Neuronal stem cell (in vitro differentiated cells): ENCODE measurements around the gene GABBR2.

Experiments used
- DNase-seq: peaks from one replicate; pipeline ENCODE4 v3.0.0-alpha.2; 2013; ENCODE audit warnings: low spot score
- H2AFZ ChIP-seq: one replicate; pipeline ENCODE4 v1.6.1; 2013; ENCODE audit warnings: mild to moderate bottlenecking, low read length, inconsistent platforms
- H2AK5ac ChIP-seq: 2 replicates; pipeline ENCODE4 v1.6.1; 2013; ENCODE audit warnings: low read depth, mild to moderate bottlenecking, inconsistent platforms, low read length, moderate library complexity, mixed read lengths
- H2BK120ac ChIP-seq: 2 replicates; pipeline ENCODE4 v1.6.1; 2013; ENCODE audit warnings: low read depth, mild to moderate bottlenecking, inconsistent platforms, low read length, moderate library complexity, mixed read lengths
- H2BK12ac ChIP-seq: one replicate; pipeline ENCODE4 v1.6.1; 2013; ENCODE audit warnings: low read length, inconsistent platforms
- H2BK15ac ChIP-seq: 2 replicates; pipeline ENCODE4 v1.6.1; 2013; ENCODE audit warnings: mild to moderate bottlenecking, low read length, inconsistent platforms, mixed read lengths
- H2BK5ac ChIP-seq: one replicate; pipeline ENCODE4 v1.6.1; 2013; ENCODE audit warnings: inconsistent platforms, mild to moderate bottlenecking, low read length, moderate library complexity
- H3K14ac ChIP-seq: one replicate; pipeline ENCODE4 v1.6.1; 2013; ENCODE audit warnings: low read length, inconsistent platforms
- H3K18ac ChIP-seq: 2 replicates; pipeline ENCODE4 v1.6.1; 2013; ENCODE audit warnings: low read length, inconsistent platforms
- H3K23ac ChIP-seq: 2 replicates; pipeline ENCODE4 v1.6.1; 2013; ENCODE audit warnings: low read depth, mild to moderate bottlenecking, mixed read lengths, low read length, inconsistent platforms; ENCODE audit not compliant: poor library complexity
- H3K27ac ChIP-seq: replicated peaks from 3 replicates; pipeline ENCODE4 v1.5.1; 2013; ENCODE audit warnings: low read length, inconsistent platforms
- H3K27me3 ChIP-seq, 3 experiments: 2 replicates each; pipeline ENCODE4 v1.6.1; 2013; ENCODE audit warnings: low read length in 3 of 3, mild to moderate bottlenecking in 2 of 3, inconsistent platforms in 1 of 3, low read depth in 1 of 3, mixed read lengths in 1 of 3, moderate library complexity in 1 of 3; ENCODE audit not compliant: control insufficient read depth in 3 of 3, insufficient read depth in 3 of 3
- H3K36me3 ChIP-seq, 2 donors: replicated peaks in 1 of 2; 2 replicates each; pipeline ENCODE4 v1.6.1; 2013; ENCODE audit warnings: low read length in 2 of 2; ENCODE audit not compliant: control insufficient read depth in 2 of 2, insufficient read depth in 2 of 2
- H3K4ac ChIP-seq: 2 replicates; pipeline ENCODE4 v1.6.1; 2013; ENCODE audit warnings: inconsistent platforms, mild to moderate bottlenecking, low read length, moderate library complexity
- H3K4me1 ChIP-seq, 2 donors: 1 replicate in 1 of 2; 2 replicates in 1 of 2; pipeline ENCODE4 v1.6.1; 2013; ENCODE audit warnings: low read length in 2 of 2, low read depth in 1 of 2; ENCODE audit not compliant: control insufficient read depth in 2 of 2, insufficient read depth in 1 of 2
- H3K4me2 ChIP-seq: one replicate; pipeline ENCODE4 v1.6.1; 2013; ENCODE audit warnings: mild to moderate bottlenecking, low read length, inconsistent platforms; ENCODE audit not compliant: insufficient read depth, poor library complexity, severe bottlenecking
- H3K4me3 ChIP-seq, 2 donors: 2 replicates each; pipeline ENCODE4 v1.5.1; 2013; ENCODE audit warnings: low read length in 2 of 2, mild to moderate bottlenecking in 2 of 2, inconsistent platforms in 1 of 2, moderate library complexity in 1 of 2
- H3K79me1 ChIP-seq: one replicate; pipeline ENCODE4 v1.6.1; 2013; ENCODE audit warnings: low read depth, mild to moderate bottlenecking, inconsistent platforms, low read length, moderate library complexity
- H3K9ac ChIP-seq: one replicate; pipeline ENCODE4 v1.6.1; 2013; ENCODE audit warnings: mild to moderate bottlenecking, low read depth, low read length, inconsistent platforms; ENCODE audit not compliant: poor library complexity
- H3K9me3 ChIP-seq, 2 donors: replicated peaks in 1 of 2; 2 replicates each; pipeline versions ENCODE3 to v1.6.1; 2013; ENCODE audit warnings: low read length in 2 of 2, mild to moderate bottlenecking in 2 of 2, inconsistent platforms in 1 of 2, low read depth in 1 of 2, mixed read lengths in 1 of 2, moderate library complexity in 1 of 2; ENCODE audit not compliant: control insufficient read depth in 2 of 2, insufficient read depth in 1 of 2
- H4K8ac ChIP-seq: one replicate; pipeline ENCODE4 v1.6.1; 2013; ENCODE audit warnings: low read depth, mild to moderate bottlenecking, inconsistent platforms, low read length, moderate library complexity
- H4K91ac ChIP-seq: one replicate; pipeline ENCODE4 v1.6.1; 2013; ENCODE audit warnings: low read length, low read depth, mild to moderate bottlenecking, inconsistent platforms; ENCODE audit not compliant: poor library complexity
- WGBS, 2 donors: extraction: QIAGEN DNeasy Blood & Tissue Kit; methylation state at CpG; one replicate each; pipeline ENCODE4 v1.1.7; 2013; ENCODE audit warnings: missing lambda C conversion rate in 2 of 2, mixed read lengths in 1 of 2; ENCODE audit not compliant: insufficient read length in 2 of 2, insufficient replicate concordance in 1 of 2; ENCODE audit errors: extremely low coverage in 2 of 2; 5-methylcytosine and 5-hydroxymethylcytosine counted together

Gene GABBR2

DNA sequence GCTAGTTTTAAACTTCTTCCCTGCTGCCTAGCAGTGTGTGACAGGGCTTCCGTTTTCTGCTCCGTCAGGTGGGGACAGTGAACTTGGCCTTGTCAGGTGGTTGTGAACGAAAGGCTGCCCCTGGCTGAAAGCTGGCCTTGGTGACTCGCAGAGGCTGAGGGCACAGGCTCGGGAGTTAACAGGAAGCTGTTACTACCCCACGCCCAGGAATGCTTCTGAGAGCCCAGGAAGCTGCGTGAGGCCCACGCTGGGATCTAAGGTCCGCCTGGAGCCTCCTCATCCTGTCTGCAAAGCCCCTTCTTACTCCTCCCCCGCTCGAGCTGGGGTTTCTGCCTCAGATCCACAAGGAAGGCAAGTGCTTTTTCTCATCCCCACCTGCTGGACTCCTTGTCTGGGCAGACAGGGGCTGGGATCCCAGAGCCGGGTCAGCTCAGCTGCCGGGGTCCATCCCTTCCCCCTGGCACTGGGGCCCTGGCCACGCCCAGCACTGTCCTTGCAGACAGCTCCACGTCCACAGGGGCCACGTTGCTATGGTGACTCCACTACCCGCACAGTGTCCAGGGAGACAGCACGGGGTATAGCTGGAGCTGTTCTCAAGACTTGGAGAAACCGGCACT is 328.6 kb downstream of the GABBR2 start:
- H2AK5ac ChIP-seq, result no peak overlapping the region
- H2BK15ac ChIP-seq, result no peak overlapping the region
- H3K4ac ChIP-seq, result no peak overlapping the region
- no CpG with 5 or more reads among the region's 19 CpGs for WGBS, 2 donors
- no peak overlapping the region for H3K27ac ChIP-seq
- no peak overlapping the region for H3K4me2 ChIP-seq
- H4K8ac ChIP-seq, result no peak overlapping the region
- H2BK120ac ChIP-seq, result no peak overlapping the region
- H3K23ac ChIP-seq, result peak overlapping the region; percentile 68
- H3K9me3 ChIP-seq, result no peaks in the 10 kb centered on the region
- no peak overlapping the region for H4K91ac ChIP-seq
- H3K9ac ChIP-seq, result no peak overlapping the region
- H3K36me3 ChIP-seq, result no peaks in the 10 kb centered on the region
- no peak overlapping the region for H3K14ac ChIP-seq
- peaks cover 7 to 10% of the 10 kb centered on the region in 2 donors for H3K4me1 ChIP-seq
- peak overlapping the region in 1 of 2 donors; percentile 56 for H3K4me3 ChIP-seq
- peak overlapping the region; percentile 86 for H2AFZ ChIP-seq
- H3K27me3 ChIP-seq, result no peaks in the 10 kb centered on the region
- no peak for DNase-seq
- no peak overlapping the region for H2BK12ac ChIP-seq
- no peak overlapping the region for H2BK5ac ChIP-seq
- peak overlapping the region; percentile 44 for H3K18ac ChIP-seq
- no peaks in the 10 kb centered on the region for H3K79me1 ChIP-seq

DNA sequence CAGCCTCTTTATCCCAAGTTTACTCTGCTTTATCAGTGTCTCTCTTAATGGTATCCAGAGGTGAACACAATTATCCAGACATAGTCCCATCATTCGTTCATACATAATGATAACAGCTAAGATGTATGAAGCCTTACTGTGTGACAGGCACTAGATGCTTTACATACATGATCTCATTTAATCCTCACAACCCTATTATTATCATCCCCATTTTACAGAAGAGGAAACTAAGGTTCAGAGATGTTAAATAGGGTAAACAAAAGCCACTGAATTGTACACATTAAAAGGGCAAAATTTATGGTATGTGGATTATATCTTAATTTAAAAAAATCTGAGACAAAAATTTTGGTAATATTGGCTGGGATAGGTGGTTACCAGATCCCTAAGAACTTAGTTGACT is 329.2 kb downstream of the GABBR2 start:
- no peak overlapping the region for H4K8ac ChIP-seq
- no peaks in the 10 kb centered on the region for H3K36me3 ChIP-seq
- DNase-seq, result no peak
- H2BK12ac ChIP-seq, result no peak overlapping the region
- H2BK15ac ChIP-seq, result no peak overlapping the region
- H3K4me2 ChIP-seq, result no peak overlapping the region
- no peaks in the 10 kb centered on the region for H3K79me1 ChIP-seq
- peaks cover 7 to 10% of the 10 kb centered on the region in 2 donors for H3K4me1 ChIP-seq
- H2BK5ac ChIP-seq, result no peak overlapping the region
- no peak overlapping the region for H3K14ac ChIP-seq
- H3K4me3 ChIP-seq, result no peak overlapping the region
- H2BK120ac ChIP-seq, result no peak overlapping the region
- H3K18ac ChIP-seq, result no peak overlapping the region
- H3K9ac ChIP-seq, result no peak overlapping the region
- no peak overlapping the region for H2AK5ac ChIP-seq
- no peak overlapping the region for H2AFZ ChIP-seq
- H3K4ac ChIP-seq, result no peak overlapping the region
- no peaks in the 10 kb centered on the region for H3K27me3 ChIP-seq
- no CpG with 5 or more reads among the region's 1 CpG for WGBS, 2 donors
- H3K23ac ChIP-seq, result no peak overlapping the region
- no peaks in the 10 kb centered on the region for H3K9me3 ChIP-seq
- no peak overlapping the region for H4K91ac ChIP-seq
- H3K27ac ChIP-seq, result no peak overlapping the region

DNA sequence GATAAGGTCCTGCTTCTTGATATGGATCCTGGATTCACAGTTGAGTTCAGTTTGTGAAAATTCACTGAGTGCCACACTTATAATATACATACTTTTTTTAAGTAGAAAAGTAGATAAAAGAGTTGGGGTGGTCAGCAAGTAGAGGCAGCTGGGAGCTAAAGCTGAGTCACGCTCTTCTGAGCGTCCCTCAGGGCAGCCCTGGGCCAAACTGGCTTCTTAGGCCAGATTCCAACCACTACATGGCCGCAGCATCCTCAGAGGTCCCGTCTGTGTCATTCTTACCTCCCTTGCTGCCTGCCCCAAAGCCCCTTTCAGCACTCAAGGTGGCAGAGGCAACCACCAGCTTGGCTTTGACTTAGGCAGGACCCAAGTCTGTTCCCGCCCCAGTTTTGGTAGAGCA is 329.9 kb downstream of the GABBR2 start:
- H2BK5ac ChIP-seq, result no peak overlapping the region
- no peak overlapping the region for H4K91ac ChIP-seq
- H2BK120ac ChIP-seq, result no peak overlapping the region
- no peak overlapping the region for H3K9ac ChIP-seq
- no peak overlapping the region for H2BK15ac ChIP-seq
- H3K4me1 ChIP-seq, result peaks cover 7 to 10% of the 10 kb centered on the region in 2 donors
- no peak overlapping the region for H3K4me3 ChIP-seq
- no peak overlapping the region for H4K8ac ChIP-seq
- no peak overlapping the region for H3K4me2 ChIP-seq
- H2AK5ac ChIP-seq, result peak overlapping the region; percentile 21
- H3K36me3 ChIP-seq, result no peaks in the 10 kb centered on the region
- no peak overlapping the region for H3K18ac ChIP-seq
- H3K23ac ChIP-seq, result no peak overlapping the region
- no peak for DNase-seq
- no peaks in the 10 kb centered on the region for H3K79me1 ChIP-seq
- H3K27ac ChIP-seq, result no peak overlapping the region
- H2BK12ac ChIP-seq, result no peak overlapping the region
- no peaks in the 10 kb centered on the region for H3K9me3 ChIP-seq
- no peak overlapping the region for H3K4ac ChIP-seq
- H3K14ac ChIP-seq, result peak overlapping the region; percentile 91
- no peak overlapping the region for H2AFZ ChIP-seq
- WGBS, 2 donors, result no CpG with 5 or more reads among the region's 5 CpGs
- no peaks in the 10 kb centered on the region for H3K27me3 ChIP-seq

DNA sequence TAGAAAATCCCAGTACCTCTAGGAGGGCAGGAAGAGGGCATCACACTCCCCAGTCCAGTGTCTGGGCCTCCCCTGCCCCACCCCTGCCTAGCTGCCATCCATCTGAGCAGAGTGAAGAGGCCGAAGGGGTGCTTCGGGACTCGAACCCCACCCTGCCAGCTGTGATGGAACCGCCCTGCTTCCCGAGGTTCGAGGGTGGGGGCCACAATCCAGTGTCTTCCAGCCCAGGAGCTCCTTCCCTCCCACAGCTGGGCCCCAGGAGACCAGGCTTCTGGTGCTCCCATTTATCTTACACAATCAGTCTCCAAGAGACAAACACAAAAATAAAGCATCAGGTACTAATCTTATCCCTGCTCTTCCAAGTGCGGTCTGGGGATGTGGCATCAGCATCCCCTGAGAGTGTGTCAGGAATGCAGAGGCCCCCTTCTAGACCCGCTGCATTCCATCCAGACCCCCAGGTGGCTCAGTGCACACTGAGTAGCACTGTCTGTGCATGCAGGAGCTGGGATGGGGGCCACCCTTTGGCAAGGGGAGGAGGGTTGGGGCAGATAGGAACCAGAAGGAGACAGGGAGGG is 330.4 kb downstream of the GABBR2 start:
- H2BK5ac ChIP-seq, result no peak overlapping the region
- peak overlapping the region; percentile 21 for H2AK5ac ChIP-seq
- no peak overlapping the region for H3K4me2 ChIP-seq
- no peaks in the 10 kb centered on the region for H3K36me3 ChIP-seq
- H3K23ac ChIP-seq, result no peak overlapping the region
- H3K14ac ChIP-seq, result no peak overlapping the region
- peak overlapping the region; percentile 24 for H3K9ac ChIP-seq
- no peaks in the 10 kb centered on the region for H3K9me3 ChIP-seq
- H3K4me3 ChIP-seq, result no peak overlapping the region
- no peak overlapping the region for H2AFZ ChIP-seq
- no peak overlapping the region for H2BK15ac ChIP-seq
- H3K18ac ChIP-seq, result peak overlapping the region; percentile 41
- no peak overlapping the region for H3K27ac ChIP-seq
- no peak overlapping the region for H4K8ac ChIP-seq
- H4K91ac ChIP-seq, result no peak overlapping the region
- no peak overlapping the region for H2BK120ac ChIP-seq
- no peak overlapping the region for H2BK12ac ChIP-seq
- no peaks in the 10 kb centered on the region for H3K79me1 ChIP-seq
- no peaks in the 10 kb centered on the region for H3K27me3 ChIP-seq
- peaks cover 7 to 10% of the 10 kb centered on the region in 2 donors for H3K4me1 ChIP-seq
- WGBS, 2 donors, result no CpG with 5 or more reads among the region's 8 CpGs
- no peak overlapping the region for H3K4ac ChIP-seq
- DNase-seq, result no peak
